D341Med (cell line): ENCODE measurements around the gene PCDHGB5.
"Not testable (repeated sequence)": the region's sequence is repeated elsewhere in the genome, so short reads cannot be mapped to it uniquely, and the experiment has no call there.

ENCODE experiments used
- DNase-seq: peaks from one replicate; pipeline ENCODE4 v3.0.0; 2012; ENCODE audit warnings: low spot score

PCDHGB5 gene

DNA sequence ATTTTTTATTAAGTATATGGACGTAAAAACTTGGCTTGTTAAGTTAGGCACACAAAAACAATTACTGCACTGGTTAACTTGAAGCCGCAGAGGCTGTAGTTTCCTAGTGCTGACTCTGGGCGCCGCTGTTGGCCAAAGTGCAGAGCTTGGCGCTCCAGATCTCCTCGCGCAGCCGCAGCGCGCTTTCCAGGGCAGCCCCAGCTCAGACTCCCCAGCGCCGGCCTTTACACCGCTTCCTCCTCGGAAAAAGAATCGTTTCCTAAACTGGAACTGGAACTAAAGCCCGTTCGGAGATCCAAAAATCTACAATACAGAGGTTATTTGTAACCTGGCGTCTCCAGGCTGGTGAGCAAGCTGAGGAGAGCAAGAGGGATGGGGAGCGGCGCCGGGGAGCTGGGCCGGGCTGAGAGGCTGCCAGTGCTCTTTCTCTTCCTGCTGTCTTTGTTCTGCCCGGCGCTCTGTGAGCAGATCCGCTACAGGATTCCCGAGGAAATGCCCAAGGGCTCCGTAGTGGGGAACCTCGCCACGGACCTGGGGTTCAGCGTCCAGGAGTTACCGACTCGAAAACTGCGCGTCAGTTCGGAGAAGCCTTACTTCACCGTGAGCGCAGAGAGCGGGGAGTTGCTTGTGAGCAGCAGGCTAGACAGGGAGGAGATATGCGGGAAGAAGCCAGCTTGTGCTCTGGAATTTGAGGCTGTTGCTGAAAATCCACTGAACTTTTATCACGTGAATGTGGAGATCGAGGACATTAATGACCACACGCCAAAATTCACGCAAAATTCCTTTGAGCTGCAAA lies at the start of gene PCDHGB5:
PCDHGB5 (plus strand) TSS at position 192 of the 796 bp plus-strand sequence; CDS start at position 373, 181 bp downstream.
- not testable (repeated sequence) for DNase-seq

DNA sequence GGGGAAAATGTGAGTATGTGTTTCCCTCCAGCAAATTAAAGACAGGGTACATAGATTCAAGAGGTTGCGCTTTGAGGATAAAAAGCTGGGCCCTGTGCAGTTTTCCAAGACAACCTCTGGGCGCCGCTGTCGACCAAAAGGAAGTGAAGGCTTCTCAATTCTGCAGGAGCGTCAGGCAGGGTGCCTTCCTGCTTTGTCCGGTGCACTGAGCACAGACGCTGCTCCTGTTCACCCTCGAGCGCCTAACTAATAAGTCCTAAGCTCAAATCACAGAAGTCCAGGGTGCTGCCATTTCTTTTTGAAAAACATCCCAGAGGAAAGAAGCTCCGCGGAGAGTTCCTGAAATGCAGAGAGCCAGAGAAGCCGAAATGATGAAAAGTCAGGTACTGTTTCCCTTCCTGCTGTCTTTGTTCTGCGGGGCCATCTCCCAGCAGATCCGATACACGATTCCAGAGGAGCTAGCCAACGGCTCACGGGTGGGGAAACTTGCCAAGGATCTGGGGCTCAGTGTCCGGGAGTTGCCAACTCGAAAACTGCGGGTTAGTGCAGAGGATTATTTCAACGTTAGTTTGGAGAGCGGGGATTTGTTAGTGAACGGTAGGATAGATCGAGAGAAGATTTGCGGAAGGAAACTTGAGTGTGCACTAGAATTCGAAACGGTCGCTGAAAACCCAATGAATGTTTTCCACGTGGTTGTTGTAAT lies 47.7 kb upstream of the PCDHGB5 start, which contains the start of gene PCDHGB1:
PCDHGB1 (plus strand) TSS at position 183 of the 703 bp plus-strand sequence; CDS start at position 345, 162 bp downstream.
- peak; percentile 72 for DNase-seq

DNA sequence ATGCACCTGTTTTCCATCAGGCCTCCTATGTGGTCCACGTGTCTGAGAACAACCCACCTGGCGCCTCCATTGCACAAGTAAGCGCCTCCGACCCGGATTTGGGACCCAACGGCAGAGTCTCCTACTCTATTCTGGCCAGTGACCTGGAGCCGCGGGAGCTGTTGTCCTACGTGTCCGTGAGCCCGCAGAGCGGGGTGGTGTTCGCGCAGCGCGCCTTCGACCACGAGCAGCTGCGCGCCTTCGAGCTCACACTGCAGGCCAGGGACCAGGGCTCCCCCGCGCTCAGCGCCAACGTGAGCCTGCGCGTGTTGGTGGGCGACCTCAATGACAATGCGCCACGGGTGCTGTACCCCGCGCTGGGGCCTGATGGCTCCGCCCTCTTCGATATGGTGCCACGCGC lies 46.2 kb upstream of the PCDHGB5 start:
- DNase-seq: no peak

DNA sequence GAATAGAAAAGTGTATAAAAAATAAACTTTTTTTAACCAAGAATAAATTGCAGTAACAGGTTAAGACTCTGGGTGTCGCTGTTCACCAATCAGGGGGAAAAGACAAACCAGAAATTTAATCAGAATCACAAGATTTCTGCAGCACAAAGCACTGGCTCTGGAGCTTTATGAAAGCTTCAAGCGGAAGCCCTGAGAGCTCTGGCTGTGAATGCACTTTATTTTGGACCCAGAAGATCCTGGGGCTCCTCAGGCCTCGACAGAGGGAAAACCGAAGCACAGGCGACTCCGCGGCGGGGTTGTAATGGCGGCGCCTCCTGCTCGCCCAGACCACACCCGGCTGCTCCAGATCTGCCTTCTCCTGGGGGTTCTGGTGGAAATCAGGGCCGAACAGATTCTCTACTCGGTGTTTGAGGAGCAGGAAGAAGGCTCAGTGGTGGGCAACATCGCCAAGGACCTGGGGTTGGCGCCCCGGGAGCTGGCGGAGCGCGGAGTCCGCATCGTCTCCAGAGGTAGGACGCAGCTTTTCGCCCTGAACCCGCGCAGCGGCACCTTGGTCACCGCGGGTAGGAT lies 42.8 kb upstream of the PCDHGB5 start, which contains the start of gene PCDHGA4:
PCDHGA4 (plus strand) TSS at position 122 of the 570 bp plus-strand sequence; CDS start at position 209, 87 bp downstream.
- no peak for DNase-seq

DNA sequence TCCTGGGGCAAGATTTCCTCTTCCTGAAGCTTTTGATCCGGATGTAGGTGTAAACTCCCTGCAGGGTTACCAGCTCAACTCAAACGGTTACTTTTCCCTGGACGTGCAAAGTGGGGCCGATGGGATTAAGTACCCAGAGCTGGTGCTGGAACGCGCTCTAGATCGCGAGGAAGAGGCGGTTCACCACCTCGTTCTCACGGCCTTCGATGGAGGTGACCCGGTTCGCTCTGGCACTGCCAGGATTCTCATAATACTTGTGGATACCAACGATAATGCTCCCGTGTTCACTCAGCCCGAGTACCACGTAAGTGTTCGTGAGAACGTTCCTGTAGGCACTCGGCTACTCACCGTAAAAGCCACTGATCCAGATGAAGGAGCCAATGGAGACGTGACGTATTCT lies 42.1 kb upstream of the PCDHGB5 start:
- DNase-seq: no peak

DNA sequence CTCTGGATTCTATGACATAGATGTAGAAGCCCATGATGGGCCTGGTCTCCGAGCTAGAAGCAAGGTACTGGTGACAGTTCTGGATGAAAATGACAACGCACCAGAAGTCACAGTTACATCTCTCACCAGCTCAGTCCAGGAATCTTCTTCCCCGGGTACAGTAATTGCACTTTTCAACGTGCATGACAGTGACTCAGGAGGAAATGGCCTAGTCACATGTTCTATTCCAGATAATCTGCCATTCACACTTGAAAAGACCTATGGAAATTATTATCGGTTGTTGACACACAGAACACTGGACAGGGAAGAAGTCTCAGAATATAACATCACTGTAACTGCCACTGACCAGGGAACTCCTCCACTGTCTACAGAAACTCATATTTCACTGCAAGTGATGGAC lies 41.6 kb upstream of the PCDHGB5 start:
- DNase-seq: no peak

DNA sequence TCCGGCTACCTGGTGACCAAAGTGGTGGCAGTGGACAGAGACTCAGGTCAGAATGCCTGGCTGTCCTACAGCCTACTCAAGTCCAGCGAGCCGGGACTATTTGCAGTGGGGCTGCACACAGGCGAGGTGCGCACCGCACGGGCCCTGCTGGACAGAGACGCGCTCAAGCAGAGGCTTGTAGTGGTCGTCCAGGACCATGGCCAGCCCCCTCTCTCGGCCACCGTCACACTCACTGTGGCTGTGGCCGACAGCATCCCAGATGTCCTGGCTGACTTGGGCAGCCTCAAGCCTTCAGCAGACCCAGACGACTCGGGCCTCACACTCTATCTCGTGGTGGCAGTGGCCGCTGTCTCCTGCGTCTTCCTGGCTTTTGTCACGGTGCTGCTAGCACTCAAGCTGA lies 40.8 kb upstream of the PCDHGB5 start:
- no peak for DNase-seq

DNA sequence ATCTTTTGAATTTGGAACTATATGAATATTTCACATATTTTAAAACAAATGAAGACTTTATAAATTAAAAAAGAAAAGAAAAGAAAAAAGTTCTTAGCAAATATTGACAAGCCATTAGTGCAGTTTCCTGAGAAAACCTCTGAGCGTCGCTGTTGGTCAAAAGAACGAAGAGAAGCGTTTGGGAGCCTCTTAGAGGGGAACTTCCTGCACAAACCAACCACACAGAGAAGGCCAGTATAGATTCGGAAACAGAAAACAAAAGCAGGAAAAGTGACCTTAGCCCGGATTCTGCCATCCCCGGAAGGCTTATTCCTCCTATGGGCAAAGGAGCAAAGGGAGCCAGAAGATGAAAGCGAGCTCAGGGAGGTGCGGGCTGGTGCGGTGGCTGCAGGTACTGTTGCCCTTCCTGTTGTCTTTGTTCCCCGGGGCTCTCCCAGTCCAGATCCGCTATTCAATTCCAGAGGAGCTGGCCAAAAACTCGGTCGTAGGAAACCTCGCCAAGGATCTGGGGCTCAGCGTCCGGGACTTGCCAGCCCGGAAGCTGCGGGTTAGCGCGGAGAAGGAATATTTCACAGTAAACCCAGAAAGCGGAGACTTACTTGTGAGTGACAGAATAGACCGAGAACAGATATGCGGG lies 37.8 kb upstream of the PCDHGB5 start, which contains the start of gene PCDHGB2:
PCDHGB2 (plus strand) TSS at position 205 of the 637 bp plus-strand sequence; CDS start at position 347, 142 bp downstream.
- no peak for DNase-seq

DNA sequence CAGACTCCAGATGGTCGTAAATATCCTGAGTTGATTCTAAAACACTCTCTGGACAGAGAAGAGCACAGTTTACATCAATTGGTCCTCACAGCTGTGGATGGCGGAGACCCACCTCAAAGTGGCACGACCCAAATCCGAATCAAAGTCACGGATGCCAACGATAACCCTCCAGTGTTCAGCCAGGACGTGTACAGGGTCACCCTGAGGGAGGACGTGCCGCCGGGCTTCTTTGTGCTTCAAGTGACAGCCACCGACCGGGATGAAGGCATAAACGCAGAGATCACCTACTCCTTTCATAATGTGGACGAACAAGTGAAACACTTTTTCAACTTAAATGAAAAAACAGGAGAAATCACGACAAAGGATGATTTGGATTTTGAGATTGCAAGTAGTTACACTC lies 37.1 kb upstream of the PCDHGB5 start:
- no peak for DNase-seq

DNA sequence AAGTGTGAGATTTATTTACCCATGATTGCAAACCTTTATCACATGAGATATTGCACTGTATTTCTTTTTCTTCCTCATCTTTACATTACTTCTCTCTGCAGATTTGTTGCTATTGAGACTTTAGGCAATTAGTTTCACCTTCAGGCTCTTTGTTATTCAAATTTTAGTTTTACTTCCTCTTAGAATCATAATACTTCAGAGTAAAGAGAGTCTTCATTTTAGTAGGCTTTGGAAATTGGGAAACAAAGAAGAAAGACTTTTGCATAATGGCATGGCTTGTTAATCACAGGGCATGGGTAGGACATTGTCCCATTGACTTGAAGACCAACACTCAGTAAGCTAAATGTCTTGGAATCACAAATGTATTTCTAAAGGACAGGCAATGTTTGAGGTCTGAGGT lies 35.0 kb upstream of the PCDHGB5 start:
- no peak for DNase-seq

DNA sequence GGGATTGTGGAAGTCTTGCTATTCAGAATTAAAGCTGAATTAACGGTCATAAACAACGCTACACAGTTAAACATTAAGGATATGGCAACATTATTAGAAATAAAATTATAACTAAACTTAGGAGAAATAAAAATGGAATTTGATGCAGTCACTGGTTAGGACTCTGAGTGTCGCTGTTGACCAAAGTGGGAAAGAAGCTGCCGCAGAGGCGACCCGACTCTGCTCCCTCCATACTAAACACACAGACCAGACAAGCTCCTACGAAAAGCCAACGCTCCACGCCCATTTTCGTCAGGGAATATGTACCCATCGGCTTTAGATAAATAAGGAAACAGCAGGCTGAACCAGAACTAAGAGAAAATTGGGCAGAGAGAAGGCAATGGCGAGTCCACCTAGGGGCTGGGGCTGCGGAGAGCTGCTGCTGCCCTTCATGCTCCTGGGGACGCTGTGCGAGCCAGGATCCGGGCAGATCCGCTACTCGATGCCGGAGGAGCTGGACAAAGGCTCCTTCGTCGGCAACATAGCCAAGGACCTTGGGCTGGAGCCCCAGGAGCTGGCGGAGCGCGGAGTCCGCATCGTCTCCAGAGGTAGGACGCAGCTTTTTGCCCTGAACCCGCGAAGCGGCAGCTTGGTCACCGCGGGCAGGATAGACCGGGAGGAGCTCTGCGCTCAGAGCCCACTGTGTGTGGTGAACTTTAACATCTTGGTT lies 33.6 kb upstream of the PCDHGB5 start, which contains the start of gene PCDHGA5:
PCDHGA5 (plus strand) TSS at position 211 of the 709 bp plus-strand sequence; CDS start at position 380, 169 bp downstream.
- no peak for DNase-seq

DNA sequence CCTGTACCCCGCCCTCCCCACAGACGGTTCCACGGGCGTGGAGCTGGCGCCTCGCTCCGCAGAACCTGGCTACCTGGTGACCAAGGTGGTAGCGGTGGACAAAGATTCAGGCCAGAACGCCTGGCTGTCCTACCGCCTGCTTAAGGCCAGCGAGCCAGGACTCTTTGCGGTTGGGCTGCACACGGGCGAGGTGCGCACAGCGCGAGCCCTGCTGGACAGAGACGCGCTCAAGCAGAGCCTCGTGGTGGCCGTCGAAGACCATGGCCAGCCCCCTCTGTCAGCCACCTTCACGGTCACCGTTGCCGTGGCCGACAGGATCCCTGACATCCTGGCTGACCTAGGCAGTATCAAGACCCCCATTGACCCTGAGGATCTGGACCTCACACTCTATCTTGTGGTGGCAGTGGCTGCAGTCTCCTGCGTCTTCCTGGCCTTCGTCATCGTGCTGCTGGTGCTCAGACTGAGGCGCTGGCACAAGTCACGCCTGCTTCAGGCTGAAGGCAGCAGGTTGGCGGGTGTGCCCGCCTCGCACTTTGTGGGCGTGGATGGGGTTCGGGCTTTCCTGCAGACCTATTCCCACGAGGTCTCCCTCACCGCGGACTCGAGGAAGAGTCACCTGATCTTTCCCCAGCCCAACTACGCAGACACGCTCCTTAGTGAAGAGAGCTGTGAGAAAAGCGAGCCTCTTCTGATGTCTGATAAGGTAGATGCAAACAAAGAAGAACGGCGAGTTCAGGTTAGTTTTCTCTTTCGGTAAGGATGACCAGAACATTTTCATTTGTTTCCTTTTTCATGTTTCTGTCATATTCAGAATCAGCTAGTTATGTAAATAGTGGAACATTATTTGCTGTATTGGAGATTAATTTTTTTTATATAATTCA lies 31.5 kb upstream of the PCDHGB5 start:
- DNase-seq: no peak

DNA sequence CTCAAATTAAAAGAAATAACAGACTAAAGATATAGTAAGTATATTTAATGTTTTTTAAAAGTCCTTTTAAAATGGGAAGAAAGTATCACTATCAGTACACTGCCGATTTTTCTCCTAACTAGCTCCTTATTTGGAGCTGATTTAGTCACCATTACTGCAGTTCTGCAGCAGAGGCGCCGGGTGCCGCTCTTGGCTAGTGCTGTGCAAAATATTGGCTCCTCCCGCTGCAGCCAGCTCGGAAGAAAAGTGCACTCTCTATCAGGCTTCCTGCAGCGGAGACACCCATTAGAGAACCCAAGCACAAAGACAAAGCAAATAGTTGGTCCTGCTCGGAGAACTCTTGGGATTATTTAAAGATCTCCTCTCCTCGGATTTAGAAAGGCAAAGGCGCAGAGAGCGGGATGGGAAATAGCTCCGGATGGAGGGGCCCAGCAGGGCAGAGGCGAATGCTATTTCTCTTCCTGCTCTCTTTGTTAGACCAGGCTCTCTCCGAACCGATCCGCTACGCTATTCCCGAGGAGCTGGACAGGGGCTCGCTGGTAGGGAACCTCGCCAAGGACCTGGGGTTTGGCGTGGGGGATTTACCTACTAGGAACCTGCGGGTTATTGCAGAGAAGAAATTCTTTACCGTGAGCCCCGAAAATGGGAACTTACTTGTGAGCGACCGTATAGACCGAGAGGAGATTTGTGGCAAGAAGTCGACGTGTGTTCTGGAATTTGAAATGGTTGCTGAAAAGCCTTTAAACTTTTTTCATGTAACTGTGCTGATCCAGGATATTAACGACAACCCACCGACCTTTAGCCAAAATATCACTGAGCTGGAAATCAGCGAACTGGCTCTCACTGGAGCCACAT lies 27.5 kb upstream of the PCDHGB5 start, which contains the start of gene PCDHGB3:
PCDHGB3 (plus strand) TSS at position 249 of the 855 bp plus-strand sequence; CDS start at position 402, 153 bp downstream.
- no peak for DNase-seq

DNA sequence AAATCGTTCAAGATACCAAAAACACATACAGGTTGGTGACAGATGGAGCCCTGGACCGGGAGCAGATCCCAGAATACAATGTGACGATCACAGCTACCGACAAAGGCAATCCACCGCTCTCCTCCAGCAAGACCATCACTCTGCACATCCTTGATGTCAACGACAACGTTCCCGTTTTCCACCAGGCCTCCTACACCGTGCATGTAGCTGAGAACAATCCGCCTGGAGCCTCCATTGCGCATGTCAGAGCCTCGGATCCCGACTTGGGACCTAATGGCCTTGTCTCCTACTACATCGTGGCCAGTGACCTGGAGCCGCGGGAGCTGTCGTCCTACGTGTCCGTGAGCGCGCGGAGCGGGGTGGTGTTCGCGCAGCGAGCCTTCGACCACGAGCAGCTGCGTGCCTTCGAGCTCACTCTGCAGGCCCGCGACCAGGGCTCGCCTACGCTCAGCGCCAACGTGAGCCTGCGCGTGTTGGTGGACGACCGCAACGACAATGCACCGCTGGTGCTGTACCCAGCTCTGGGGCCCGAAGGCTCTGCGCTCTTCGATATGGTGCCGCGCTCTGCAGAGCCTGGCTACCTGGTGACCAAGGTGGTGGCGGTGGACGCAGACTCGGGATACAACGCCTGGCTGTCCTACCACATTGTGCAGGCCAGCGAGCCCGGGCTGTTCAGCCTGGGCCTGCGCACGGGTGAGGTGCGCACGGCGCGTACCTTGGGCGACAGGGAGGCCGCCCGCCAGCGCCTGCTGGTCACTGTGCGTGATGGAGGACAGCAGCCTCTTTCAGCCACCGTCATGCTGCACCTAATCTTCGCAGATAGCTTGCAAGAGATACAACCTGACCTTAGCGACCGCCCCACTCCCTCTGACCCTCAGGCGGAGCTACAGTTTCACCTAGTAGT lies 25.9 kb upstream of the PCDHGB5 start:
- DNase-seq: no peak

DNA sequence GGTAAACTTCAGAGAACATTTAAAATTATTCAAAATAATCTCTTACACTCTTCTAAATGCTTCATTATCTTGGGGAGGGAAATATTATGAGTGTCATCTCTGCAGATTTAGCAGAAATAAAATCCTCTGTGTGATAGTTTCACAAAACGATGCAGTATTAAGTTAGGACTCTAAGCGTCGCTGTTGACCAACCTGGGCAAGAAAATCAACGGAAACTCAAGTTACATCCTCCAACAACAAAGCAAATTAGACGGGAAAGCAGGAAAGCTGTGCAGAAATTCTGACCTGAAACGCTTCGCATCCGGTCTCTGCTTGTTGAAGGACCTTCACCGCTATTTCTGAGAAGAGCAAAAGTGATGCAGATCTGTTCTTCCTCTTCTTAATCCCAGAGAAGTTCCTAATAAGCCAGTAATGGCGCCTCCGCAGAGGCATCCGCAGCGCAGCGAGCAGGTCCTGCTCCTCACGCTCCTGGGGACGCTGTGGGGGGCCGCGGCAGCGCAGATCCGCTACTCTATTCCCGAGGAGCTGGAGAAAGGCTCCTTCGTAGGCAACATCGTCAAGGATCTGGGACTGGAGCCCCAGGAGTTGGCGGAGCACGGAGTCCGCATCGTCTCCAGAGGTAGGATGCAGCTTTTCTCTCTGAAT lies 24.0 kb upstream of the PCDHGB5 start, which contains the start of gene PCDHGA6:
PCDHGA6 (plus strand) TSS at position 219 of the 645 bp plus-strand sequence; CDS start at position 412, 193 bp downstream.
- DNase-seq: no peak

DNA sequence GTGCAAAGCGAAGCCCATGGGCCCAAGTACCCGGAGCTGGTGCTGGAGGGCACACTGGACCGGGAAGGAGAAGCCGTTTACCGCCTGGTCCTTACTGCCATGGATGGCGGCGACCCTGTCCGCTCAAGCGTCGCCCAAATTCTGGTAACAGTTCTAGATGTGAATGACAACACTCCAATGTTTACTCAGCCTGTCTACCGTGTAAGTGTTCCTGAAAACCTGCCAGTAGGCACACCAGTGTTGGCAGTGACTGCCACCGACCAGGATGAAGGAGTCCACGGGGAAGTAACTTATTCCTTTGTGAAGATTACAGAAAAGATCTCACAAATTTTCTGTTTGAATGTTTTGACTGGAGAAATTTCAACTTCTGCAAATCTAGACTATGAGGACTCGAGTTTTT lies 23.1 kb upstream of the PCDHGB5 start:
- DNase-seq: no peak

DNA sequence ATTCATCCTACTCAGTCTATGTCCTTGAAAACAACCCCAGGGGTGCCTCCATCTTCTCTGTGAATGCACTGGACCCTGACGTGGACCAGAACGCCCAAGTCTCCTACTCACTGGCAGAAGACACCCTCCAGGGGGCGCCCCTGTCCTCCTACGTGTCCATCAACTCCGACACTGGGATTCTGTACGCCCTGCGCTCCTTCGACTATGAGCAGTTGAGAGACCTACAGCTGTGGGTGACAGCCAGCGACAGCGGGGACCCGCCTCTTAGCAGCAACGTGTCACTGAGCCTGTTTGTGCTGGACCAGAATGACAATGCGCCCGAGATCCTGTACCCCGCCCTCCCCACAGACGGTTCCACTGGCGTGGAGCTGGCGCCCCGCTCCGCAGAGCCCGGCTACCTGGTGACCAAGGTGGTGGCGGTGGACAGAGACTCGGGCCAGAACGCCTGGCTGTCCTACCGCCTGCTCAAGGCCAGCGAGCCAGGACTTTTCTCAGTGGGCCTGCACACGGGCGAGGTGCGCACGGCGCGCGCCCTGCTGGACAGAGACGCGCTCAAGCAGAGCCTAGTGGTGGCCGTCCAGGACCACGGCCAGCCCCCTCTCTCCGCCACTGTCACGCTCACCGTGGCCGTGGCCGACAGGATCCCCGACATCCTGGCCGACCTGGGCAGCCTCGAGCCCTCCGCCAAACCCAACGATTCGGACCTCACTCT lies 22.1 kb upstream of the PCDHGB5 start:
- not testable (repeated sequence) for DNase-seq
